GM19023 (cell line): ENCODE data around the gene IRF8.
A peak's percentile ranks its signal among the peaks of the same experiment; 100 is the strongest.
"Not testable (repeated sequence)": the region's sequence is repeated elsewhere in the genome, so short reads cannot be mapped to it uniquely, and the experiment has no call there.

ENCODE experiments used
- ATAC-seq: cut with Tn5 transposase; IDR thresholded peaks from one replicate; pipeline ENCODE4 v1.9.1; 2021; ENCODE audit warnings: mild to moderate bottlenecking, moderate library complexity; ENCODE audit not compliant: unreplicated experiment

IRF8 gene

DNA sequence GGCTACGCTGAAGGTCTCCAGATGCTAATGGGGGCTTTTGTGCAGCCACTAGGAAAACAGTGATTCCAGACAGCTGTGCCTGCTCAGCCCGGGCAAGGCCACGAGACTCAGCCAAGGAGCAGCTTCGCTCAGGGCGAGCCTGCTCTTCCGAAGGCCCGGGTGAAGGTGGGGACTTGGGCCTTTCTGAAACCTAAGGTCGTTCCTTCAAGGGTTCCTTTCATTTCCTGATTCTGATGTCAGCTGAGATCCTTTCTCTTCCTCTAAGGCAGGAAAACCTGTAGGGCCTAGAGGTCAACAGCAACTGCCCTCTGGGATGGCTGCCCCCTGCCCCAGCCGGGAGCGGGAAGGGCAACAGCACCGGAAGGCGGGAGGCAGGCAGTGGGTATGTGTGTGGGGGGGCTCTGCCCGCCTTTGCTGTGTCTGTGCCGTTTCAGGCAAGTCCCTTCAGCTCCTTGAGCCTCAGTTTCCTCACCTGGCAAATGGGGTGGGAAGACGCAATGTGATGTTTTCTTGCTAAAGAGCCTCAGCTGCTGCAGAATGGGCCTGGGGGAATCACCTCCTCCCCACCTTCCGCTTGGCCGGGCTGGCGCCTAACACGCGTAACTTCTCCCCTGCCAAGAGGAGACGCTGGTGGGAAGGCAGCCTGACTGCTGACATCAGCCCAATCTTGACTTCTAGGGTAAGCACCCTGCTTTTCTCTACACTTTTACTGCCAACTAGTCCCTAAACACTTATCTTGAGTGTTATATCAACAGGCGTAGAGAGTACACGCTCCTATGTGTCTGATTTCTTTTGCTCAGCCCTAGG lies 32.8 kb downstream of the IRF8 start:
- ATAC-seq, result no peak

DNA sequence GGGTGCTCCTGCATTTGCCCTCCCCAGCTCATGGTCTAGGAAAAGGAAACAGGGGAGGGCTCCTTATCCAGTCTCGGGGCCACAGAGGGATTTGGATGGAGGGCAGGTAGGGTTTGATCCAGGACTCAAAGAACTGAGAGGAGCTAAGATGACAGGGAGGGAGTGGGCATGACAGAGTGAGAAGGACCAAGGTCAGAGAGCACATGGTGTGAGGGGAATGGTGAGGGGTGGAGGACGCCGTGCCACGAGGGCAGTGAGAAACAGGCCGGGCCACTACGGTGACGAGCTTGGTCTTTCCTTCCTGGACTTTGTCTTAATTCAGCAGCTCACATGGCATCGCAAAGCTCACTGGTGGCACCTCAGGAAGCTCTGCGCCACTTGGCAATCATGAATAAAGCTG lies 35.2 kb downstream of the IRF8 start:
- ATAC-seq, result no peak

DNA sequence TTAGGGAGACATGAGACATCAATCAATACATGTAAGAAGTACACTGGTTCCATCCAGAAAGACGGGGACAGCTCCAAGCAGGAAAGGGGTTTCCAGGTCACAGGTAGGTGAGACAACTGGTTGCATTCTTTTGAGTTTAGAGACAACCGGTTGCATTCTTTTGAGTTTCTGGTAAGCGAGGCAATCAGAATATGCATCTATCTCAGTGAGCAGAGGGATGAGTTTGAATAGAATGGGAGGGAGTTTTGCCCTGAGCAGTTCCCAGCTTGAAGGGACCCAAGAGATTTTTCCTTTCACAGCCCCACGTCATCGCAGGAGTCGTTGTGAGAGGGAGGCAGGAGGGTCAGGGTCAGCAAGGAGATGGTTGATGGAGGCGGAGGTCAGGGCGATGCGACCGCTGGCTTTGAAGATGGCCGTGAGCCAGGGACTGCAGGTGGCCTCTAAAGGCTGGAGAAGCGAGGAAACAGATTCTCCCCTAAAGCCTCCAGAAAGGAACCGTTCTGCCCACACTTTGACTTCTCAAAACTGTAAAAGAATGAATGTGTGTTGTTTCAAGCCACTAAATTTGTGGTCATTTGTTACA lies 36.5 kb downstream of the IRF8 start:
- peak; percentile 23 for ATAC-seq

DNA sequence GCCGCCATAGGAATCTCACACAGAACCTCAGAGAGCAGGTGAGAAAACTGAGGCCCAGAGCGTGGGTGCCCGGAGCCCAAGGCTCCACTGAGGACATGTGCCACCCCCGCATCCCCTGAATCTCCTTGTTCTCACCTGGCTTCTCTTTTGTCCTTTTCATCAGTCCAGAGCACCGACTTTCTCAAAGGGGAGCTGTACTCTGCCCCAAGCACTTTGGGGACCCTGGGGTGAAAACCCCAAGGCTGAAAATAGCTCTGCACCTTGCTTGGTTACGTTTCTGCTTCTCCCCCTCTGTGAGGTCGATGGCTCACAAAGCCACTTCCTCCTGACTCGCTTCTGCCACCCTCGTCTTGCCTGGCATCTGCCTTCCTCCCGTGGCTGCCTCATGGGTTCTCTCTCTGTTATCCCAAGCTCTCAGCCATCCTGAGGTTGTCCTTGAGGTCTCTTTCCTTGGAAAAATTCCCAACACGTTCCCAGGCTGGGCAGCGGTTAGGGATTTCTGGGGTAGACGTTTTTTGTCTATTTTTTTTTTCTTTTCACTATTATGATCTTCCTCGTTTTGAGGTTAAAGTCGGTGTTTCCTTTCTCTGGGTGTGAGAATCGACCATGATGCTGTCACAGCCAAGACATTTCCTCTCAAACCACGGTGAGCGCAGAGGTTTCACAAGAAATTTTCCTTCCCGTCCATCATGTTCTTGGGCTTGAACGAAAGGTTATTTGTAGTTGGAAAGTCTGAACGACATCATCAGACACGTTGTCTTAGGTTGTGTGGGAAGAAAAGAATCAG lies 37.2 kb downstream of the IRF8 start:
- ATAC-seq, result peak; percentile 72

DNA sequence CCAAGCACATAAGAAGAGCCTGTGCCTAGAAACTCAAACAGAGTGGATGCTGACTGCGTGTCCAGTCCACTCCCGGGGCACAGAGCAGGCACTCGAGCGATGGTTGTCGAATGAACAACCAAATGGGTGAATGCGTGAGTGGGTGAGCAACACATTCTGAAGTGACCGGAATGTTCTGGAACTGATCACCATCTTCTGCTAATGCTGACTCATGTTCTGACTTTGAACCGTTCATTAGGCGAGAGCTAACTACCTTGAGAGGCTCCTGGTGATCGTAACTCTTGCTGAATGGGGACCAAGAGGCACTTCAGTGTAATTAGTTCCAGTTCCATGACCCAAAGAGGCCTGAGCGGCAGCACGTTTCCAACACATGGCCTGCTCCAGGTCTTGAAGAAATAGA lies 37.9 kb downstream of the IRF8 start:
- peak; percentile 5 for ATAC-seq

DNA sequence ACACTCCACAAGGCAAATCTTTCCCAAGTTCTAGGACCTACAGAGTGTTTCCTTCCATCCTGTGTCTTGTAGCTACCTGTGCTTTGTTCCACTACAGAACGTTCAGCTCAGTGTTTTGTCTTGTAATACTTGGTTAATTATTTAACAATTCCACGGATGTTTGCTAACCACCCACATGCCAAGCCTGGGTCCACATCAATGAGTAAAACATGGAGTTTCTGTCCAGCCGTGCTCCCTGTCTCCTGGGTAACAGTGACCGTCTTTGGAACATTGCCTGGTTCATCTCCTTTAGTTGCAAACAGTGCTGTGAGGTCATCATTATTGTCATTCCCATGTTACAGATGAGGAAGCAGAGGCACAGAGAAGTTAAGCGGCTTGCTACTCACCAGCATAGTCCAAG lies 41.3 kb downstream of the IRF8 start:
- no peak for ATAC-seq

DNA sequence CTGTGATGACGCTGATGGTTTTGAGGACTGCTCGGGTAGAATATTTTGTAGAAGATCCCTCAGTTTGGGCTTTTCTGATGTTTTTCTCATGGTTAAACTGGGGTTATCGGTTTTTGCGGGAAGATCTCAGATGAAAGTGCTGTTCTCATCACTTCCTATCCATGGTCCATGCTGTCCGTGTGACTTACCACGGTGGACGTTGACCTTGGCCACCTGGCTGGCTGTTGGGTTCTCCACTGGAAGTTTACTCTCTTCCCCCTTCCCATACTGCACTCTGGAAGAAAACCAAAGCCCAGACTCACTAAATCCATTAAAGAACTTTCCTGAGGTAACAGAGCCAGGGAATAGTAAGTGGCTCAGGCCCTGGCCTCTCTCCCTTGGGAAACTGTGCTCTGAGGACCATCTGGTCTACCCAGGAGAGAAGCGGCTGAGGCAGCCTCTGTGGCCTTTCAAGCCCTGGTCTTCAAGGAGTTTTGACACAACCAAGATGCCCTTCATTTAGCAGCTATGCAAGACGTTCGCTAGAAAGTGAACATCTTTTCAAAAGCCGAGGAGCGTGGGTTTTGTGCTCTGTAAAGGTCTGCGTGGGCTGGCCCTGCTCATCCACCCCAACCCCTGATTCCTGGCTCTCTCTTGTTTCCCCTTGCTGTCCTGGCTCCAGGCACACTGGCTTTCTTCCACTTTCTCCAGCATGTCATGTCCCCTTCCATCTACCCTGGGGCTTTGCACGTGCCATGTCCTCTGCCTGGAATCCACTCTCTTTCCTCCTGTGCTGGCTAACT lies 43.1 kb downstream of the IRF8 start:
- ATAC-seq, result no peak

DNA sequence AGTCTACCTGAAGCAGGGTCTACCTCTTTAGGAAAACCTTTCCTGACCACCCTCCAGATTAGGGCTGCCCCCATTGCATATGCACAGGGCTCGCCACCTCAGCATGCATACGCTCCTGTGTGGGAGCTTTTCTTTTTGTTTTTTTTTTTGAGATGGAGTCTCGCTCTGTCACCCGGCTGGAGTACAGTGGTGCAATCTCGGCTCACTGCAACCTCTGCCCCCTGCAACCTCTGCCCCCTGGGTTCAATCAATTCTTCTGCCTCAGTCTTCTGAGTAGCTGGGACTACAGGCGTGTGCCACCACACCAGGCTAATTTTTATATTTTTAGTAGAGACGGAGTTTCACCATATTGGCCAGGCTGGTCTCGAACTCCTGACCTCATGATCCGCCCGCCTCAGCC lies 43.7 kb downstream of the IRF8 start:
- ATAC-seq, result not testable (repeated sequence)

DNA sequence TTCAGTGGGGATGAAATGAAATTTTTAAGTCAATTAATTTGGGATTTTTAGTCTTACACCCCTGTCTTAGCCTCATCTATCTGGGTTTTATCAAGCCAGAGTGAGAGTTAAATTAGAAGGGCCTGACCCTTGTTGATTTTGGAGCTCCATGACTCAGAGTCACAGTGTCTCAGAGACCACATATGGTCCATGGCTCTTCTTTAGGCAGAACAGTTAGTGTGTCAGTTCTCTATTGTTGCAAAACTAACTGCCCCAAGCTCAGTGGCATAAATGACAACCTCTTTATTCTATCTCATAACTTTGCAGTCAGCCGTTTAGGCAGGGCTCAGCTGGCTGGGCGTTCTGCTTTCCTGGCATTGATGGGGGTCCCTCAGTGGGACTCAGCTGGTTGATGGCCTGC lies 44.7 kb downstream of the IRF8 start:
- ATAC-seq, result no peak

DNA sequence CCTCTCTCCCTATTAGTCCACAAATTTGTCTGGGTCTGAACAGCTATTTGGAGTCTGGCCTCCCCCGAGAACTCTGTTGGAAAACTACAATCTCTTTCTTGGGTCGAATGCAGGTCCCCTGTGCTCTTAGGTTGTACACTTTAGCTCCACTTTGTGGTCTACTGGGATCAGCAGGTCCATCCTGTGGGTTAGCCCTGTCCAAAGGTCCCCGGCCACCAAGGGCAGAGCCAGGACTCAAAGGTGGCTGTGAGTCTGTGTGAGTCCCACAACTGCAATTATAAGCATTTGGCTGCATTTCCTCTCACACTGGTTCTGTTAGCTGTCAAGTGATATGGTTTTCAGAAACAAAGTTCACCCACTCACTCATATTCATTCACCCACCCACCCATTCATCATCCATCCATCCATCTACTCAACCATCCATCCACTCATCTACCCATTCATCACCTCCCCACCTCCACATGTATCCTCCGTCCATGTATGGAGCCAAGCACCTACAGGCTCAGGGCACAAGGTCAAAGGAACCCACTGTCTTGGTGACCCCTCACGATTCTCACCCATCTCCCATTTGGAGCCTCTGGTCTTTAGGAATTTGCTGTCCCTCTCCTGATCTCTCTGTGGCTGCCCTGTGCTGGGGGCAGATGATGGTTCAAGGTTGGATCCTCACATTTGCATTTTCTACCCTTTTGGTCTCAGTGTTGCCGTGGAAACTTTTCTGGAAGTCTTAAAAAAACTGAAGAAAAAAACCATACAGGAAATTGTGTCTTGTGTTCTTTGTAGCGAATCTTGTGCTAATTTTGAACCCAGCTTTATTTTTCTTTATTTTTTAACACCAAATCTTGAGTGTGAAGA lies 45.8 kb downstream of the IRF8 start:
- ATAC-seq, result no peak

DNA sequence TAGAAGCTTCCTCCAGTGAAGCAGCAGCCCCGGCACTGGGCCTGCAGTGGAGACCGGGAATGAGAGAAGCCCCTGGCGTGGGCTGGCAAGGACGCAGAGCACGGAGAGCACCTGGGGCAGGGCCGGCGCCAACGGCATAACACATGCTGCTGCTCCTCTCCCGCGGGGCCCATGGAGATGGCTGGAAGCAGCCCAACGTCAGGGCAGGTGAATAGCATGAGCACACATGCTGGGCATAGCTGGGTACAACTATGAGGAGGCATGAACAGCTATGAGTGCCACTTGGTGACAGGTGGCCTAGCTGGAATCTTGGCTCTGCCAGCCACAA lies 46.4 kb downstream of the IRF8 start:
- no peak for ATAC-seq

DNA sequence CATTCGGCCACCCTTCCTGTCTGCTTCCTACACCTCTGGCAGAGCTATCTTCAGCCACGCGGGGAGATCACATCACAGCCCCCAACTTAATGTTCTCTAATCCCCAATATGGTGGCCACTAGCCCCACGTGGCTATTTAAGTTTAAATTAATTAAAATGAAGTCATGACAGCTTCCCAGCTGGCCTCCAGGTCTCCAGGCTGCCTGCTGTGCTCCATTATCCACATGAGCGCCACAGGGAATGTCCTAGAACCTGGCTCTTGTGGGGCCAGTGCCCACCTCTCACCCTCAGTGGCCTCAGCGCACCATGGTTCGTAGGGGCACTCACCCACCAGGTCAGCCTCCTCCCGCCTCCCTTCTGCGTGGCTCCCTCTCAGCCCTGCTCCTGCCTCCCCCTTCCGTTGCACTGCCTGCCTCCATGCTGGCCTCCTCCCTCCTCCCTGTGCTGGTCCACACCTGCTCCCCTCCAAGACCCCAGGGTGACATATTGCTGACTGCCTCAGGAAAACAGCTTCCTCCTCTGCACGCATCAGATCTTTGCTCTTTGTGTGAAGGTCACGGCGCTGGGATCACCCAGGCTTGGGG lies 47.7 kb downstream of the IRF8 start:
- ATAC-seq, result no peak

DNA sequence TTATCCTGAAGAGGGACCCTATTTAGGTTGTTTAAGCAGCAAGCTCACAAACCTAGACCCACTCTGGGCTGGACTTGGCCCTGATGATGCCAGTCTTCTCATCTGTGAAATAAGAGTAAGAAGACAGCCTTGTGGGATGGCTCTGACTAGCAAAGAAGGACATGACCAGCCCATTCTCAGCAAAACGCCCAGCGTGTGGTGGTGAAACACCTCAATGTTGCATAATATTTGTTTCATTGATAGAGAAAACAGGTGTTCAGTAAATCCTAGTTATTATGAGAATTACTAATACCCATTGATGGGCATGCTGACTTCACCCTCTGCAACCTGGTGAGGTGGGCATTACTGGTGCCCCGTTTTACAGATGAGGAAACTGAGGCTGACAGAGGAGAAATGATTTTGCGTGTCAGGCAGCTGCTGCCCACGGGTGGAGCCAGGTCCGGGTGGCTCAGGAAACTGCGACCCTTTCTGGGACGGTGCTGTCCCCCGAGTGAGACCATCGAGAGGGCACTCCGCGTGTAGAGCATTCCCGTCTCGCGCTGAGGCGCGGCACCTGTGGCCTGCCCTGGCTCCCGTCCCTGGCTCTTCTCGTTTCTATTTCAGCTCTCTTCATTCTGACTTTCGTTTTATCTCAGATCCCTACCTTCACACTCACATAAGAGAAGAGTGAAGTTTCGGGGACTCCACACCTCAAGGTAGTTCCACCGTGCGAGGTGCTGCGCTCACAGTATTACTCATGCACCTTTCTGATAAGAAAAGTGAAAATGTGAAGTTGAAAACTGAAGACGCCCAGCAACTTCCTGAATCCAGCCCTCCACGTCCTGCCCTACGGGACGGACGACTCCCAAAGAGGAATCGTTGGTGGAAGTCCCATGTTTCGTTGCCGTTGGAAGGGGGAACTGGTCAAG lies 48.5 kb downstream of the IRF8 start:
- peak; percentile 72 for ATAC-seq

DNA sequence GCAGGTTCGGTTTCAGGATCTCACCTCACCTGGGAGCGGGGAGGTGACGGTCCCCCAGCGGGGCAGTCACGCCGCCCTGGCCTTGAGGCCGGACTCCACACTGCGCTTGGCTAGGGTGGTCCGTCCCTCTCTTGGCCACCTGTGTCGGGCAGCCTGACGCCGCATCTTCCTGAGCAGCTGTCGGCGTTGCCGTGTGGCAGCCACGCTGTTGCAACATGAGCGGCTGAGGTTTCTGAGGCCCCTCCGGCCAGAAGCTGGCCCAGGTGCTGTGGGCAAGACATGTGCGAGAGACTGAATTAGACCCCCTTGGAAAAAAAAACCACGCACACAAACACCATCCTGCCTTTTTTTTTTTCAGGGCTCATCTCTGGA lies 49.2 kb downstream of the IRF8 start:
- peak; percentile 25 for ATAC-seq

DNA sequence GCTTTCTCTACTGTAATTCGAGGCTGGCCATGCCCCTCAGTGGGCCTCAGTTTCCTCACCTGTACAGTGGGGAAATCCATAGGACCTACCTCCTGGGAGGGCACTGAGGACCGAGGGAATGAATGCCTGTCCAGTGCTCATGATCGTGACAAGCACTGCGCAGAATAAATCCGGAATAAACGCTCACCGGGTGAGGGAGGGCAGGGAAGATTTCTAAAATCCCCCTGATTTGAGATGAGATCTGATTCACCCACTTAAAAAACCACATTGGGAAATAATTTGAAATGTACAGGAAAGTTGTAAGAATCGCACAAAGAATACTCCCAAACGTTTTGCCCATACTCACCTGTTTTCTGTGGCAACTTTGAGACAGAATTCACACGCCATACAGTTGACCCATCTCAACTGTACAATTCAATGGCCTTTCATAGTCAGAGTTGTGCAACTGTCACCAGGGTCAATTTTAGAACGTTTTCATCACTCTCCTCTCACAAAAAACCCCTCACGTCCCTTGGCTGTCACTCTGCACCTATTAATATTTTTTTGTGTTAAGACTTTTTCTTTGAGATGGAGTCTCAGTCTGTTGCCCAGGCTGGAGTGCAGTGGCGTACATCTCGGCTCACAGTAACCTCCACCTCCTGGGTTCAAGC lies 49.8 kb downstream of the IRF8 start:
- no peak for ATAC-seq

DNA sequence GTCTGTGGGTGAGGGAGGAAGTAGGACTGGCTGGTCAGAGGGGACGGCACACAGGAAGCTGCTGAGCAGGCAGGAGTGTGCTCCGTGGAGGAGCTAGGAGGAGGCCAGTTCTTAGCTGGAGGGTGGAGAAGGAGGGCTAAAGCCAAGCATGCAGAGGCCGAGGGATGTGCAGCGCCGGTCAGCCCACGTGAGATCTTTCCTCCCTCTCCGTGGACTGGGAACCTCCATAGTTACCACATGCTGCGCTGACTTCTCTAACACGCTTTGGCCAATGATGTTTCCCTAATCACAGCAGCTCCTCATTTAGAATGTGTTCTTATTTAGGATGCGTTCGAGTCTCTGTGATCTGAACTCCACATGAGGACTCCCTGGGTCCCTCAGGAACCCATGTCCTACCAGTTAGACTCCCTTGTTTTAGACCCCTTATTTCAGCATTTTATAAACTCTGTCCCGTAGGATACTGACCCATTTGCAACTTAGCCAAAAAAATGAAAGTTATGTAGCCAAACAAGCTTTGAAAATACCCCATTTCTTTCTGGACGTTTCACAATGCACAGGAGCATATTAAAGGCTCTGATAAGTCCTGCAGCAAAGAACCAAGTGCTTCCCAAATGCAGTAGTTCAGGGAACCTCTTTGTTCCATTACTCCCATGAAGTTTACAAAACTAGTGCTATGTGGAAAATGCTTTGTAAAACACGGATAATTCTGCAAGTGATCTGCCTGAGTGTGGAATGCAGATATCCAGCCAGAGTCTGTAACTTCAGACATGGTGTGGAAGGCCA lies 51.4 kb downstream of the IRF8 start:
- ATAC-seq, result no peak

DNA sequence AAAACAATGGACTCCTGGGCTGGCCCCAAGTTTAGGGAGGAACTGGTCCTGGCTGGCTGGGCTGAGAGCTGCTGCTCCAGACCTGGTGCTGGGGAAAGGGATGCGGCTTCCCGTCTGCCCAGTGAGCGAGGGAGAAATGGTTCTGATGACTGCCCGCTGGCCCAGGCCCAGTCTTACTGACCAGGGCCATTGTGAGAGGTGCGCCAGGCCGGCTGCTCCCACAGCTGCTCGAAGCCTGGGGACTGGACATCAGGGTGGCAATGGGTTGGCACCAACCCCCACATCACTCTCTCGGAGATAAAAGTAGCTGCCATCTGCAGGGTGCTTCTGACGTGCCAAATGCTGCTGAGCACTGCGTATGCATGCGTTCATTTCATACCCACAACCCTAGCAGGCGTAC lies 53.2 kb downstream of the IRF8 start:
- no peak for ATAC-seq

DNA sequence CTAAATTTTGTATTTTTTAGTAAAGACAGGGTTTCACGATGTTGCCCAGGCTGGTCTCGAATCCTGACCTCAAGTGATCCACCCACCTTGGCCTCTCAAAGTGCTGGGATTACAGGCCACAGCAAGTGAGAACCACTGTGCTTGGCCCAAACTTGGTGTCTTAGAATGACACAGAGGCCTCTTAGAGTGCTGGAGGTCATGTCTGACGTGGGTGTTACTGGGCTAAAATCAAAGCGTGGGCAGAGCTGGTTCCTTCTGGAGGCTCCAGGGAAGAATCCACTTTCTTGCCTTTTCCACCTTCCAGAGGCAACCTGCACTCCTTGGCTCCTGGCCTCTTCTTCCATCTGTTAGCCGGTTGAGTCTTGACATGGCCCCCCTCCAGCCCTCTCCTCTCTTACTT lies 53.8 kb downstream of the IRF8 start:
- ATAC-seq, result no peak
